ENCODE data around the gene SGO2.

DNA sequence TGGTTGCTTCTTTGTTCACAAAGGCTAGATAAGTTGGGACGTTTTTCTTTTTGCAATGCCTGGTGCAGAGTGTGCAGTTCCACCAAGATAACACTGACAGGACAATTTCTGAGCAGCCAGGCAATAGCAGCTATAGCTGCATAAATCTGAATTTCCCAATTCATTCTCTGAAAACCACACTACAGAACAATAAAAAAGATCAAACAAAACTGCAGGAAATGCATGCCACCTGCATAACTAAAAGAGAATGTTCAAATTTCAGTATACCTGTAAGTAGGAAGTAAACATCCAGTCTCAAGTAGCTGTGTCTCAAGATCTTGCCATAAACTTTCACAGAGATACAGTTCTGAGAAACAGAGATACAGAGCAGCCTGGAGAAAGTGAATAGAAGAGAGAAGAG, 10.9 kb upstream of the SGO2 start:
- TF ChIP-seq POLR2A (IDR thresholded peaks at IDR 0.05; ENCODE audit: low read depth) = no peak
- TF ChIP-seq, protein P1, sequence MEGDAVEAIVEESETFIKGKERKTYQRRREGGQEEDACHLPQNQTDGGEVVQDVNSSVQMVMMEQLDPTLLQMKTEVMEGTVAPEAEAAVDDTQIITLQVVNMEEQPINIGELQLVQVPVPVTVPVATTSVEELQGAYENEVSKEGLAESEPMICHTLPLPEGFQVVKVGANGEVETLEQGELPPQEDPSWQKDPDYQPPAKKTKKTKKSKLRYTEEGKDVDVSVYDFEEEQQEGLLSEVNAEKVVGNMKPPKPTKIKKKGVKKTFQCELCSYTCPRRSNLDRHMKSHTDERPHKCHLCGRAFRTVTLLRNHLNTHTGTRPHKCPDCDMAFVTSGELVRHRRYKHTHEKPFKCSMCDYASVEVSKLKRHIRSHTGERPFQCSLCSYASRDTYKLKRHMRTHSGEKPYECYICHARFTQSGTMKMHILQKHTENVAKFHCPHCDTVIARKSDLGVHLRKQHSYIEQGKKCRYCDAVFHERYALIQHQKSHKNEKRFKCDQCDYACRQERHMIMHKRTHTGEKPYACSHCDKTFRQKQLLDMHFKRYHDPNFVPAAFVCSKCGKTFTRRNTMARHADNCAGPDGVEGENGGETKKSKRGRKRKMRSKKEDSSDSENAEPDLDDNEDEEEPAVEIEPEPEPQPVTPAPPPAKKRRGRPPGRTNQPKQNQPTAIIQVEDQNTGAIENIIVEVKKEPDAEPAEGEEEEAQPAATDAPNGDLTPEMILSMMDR (IDR thresholded peaks at IDR 0.05) = no peak
- no peak for TF ChIP-seq POLR2AphosphoS5 (IDR thresholded peaks at IDR 0.05)
